PC-9 (cell line): ENCODE results near the gene MBNL2.

Experiments used
- EZH2 ChIP-seq: fragments of 200-600 bp; sonication (generic); IDR thresholded peaks from 2 replicates; pipeline ENCODE4 v1.8.0; 2017; ENCODE audit warnings: antibody characterized with exemption, low read depth
- TF ChIP-seq, protein P1 (sequence below): fragments of 200-600 bp; sonication (generic); conservative IDR thresholded peaks from 2 replicates; pipeline ENCODE4 v1.6.1; 2017; ENCODE audit warnings: mixed run types, antibody characterized with exemption, mild to moderate bottlenecking, moderate library complexity

DNA sequence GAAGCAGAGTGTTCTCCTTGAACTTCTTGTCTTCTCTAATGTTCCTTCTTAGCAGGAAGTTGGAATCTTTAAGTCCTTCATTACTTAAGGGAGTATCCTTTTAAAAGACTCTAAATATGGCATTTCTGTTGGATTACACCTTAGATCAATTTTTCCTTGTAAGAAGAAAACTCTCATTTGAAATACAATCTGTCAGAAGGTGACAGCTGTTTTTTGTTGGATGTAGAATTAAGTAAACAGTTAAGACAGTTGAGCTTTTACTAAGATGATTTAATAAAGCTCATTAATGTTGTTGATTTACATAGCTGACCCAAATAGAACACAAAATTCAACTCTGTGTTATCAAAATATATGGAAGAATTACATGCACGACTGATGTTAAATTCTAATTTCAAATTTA is 16.7 kb upstream of the MBNL2 start:
- TF ChIP-seq, protein P1, sequence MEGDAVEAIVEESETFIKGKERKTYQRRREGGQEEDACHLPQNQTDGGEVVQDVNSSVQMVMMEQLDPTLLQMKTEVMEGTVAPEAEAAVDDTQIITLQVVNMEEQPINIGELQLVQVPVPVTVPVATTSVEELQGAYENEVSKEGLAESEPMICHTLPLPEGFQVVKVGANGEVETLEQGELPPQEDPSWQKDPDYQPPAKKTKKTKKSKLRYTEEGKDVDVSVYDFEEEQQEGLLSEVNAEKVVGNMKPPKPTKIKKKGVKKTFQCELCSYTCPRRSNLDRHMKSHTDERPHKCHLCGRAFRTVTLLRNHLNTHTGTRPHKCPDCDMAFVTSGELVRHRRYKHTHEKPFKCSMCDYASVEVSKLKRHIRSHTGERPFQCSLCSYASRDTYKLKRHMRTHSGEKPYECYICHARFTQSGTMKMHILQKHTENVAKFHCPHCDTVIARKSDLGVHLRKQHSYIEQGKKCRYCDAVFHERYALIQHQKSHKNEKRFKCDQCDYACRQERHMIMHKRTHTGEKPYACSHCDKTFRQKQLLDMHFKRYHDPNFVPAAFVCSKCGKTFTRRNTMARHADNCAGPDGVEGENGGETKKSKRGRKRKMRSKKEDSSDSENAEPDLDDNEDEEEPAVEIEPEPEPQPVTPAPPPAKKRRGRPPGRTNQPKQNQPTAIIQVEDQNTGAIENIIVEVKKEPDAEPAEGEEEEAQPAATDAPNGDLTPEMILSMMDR = no peak
- no peak for TF ChIP-seq EZH2
